ENCODE measurements around the gene CCDC152.
A peak's percentile ranks its signal among the peaks of the same experiment; 100 is the strongest.

The CCDC152 gene

GRCh38 chr5:42749020-42749419 lies 7.6 kb upstream of the CCDC152 start:
- Histone ChIP-seq H3K4me2 (ENCODE audit: low read depth, low read length, poor library complexity, severe bottlenecking) (peak overlapping the region; percentile 26), H3K36me3 (ENCODE audit: insufficient read depth, low read length) (no peaks in the 10 kb centered on the region), H4K20me1 (ENCODE audit: insufficient read depth, low read length, poor library complexity, severe bottlenecking) (no peaks in the 10 kb centered on the region), H3K79me2 (ENCODE audit: insufficient read depth, low read length) (no peaks in the 10 kb centered on the region), H3F3A (ENCODE audit: low read depth) (no peaks in the 10 kb centered on the region), H3K27me3 (ENCODE audit: insufficient read depth, low read length, poor library complexity, severe bottlenecking) (no peaks in the 10 kb centered on the region), H3K4me3 (ENCODE audit: low read length, poor library complexity, severe bottlenecking) (peak overlapping the region; percentile 13), H2AFZ (ENCODE audit: low read length) (peak overlapping the region; percentile 14), H3K9me3 (ENCODE audit: insufficient read depth, low read depth, low read length) (no peaks in the 10 kb centered on the region), H3K4me1 (ENCODE audit: insufficient read depth, low read length, poor library complexity, severe bottlenecking) (peaks cover 19% of the 10 kb centered on the region), H3K9me2 (replicated peaks; ENCODE audit: low read depth, low read length) (no peaks in the 10 kb centered on the region), H3K9ac (ENCODE audit: low read depth, low read length, poor library complexity, severe bottlenecking) (no peak overlapping the region)
- TF ChIP-seq EZH2phosphoT487 (IDR thresholded peaks at IDR 0.05; ENCODE audit: borderline replicate concordance) (no peak), CTCF (conservative IDR thresholded peaks at IDR 0.05; ENCODE audit: low read length) (no peak)

GRCh38 chr5:42750507-42750906 lies 6.1 kb upstream of the CCDC152 start:
- Histone ChIP-seq H3K27me3 (ENCODE audit: insufficient read depth, low read length, poor library complexity, severe bottlenecking) (no peaks in the 10 kb centered on the region), H3K36me3 (ENCODE audit: insufficient read depth, low read length) (no peaks in the 10 kb centered on the region), H4K20me1 (ENCODE audit: insufficient read depth, low read length, poor library complexity, severe bottlenecking) (no peaks in the 10 kb centered on the region), H3F3A (ENCODE audit: low read depth) (no peaks in the 10 kb centered on the region), H3K4me3 (ENCODE audit: low read length, poor library complexity, severe bottlenecking) (no peak overlapping the region), H2AFZ (ENCODE audit: low read length) (no peak overlapping the region), H3K79me2 (ENCODE audit: insufficient read depth, low read length) (no peaks in the 10 kb centered on the region), H3K4me1 (ENCODE audit: insufficient read depth, low read length, poor library complexity, severe bottlenecking) (peaks cover 19% of the 10 kb centered on the region), H3K9me2 (replicated peaks; ENCODE audit: low read depth, low read length) (no peaks in the 10 kb centered on the region), H3K4me2 (ENCODE audit: low read depth, low read length, poor library complexity, severe bottlenecking) (no peak overlapping the region), H3K9me3 (ENCODE audit: insufficient read depth, low read depth, low read length) (no peaks in the 10 kb centered on the region), H3K9ac (ENCODE audit: low read depth, low read length, poor library complexity, severe bottlenecking) (no peak overlapping the region)
- TF ChIP-seq EZH2phosphoT487 (IDR thresholded peaks at IDR 0.05; ENCODE audit: borderline replicate concordance) (no peak), CTCF (conservative IDR thresholded peaks at IDR 0.05; ENCODE audit: low read length) (no peak)

- H3K4me3 ChIP-seq (ENCODE audit: low read length, poor library complexity, severe bottlenecking) = no peak overlapping the region
- no peak overlapping the region for H3K9ac ChIP-seq (ENCODE audit: low read depth, low read length, poor library complexity, severe bottlenecking)
- H3K4me1 ChIP-seq (ENCODE audit: insufficient read depth, low read length, poor library complexity, severe bottlenecking) = peaks cover 19% of the 10 kb centered on the region
- H2AFZ ChIP-seq (ENCODE audit: low read length) = no peak overlapping the region
- H4K20me1 ChIP-seq (ENCODE audit: insufficient read depth, low read length, poor library complexity, severe bottlenecking) = no peaks in the 10 kb centered on the region
- no peaks in the 10 kb centered on the region for H3F3A ChIP-seq (ENCODE audit: low read depth)
- no peaks in the 10 kb centered on the region for H3K36me3 ChIP-seq (ENCODE audit: insufficient read depth, low read length)
- H3K4me2 ChIP-seq (ENCODE audit: low read depth, low read length, poor library complexity, severe bottlenecking) = no peak overlapping the region
- no peaks in the 10 kb centered on the region for H3K9me3 ChIP-seq (ENCODE audit: insufficient read depth, low read depth, low read length)
- no peaks in the 10 kb centered on the region for H3K79me2 ChIP-seq (ENCODE audit: insufficient read depth, low read length)
- H3K27me3 ChIP-seq (ENCODE audit: insufficient read depth, low read length, poor library complexity, severe bottlenecking) = no peaks in the 10 kb centered on the region
- no peak for TF ChIP-seq CTCF (conservative IDR thresholded peaks at IDR 0.05; ENCODE audit: low read length)
- TF ChIP-seq EZH2phosphoT487 (IDR thresholded peaks at IDR 0.05; ENCODE audit: borderline replicate concordance) = no peak
- no peaks in the 10 kb centered on the region for H3K9me2 ChIP-seq (replicated peaks; ENCODE audit: low read depth, low read length)
Measured at GRCh38 chr5:42751044-42751443, 5.6 kb upstream of the CCDC152 start.
